Measurements from ENCODE around the gene RPRML. TPM values are rescaled to one million over a fixed set of nuclear protein-coding genes. Genes with fewer than 3 reads are reported as not detected.
"Not testable (repeated sequence)": the region's sequence is repeated elsewhere in the genome, so short reads cannot be mapped to it uniquely, and the experiment has no call there.

Gene RPRML
- total RNA-seq (not detected), polyA plus RNA-seq (ENCODE audit: insufficient read depth, low read depth, low replicate concordance) (not detected)
- long read RNA-seq, donor 1 = 0 reads
- long read RNA-seq, donor 2 = 0 reads
- long read RNA-seq, donor 3, partial matches to known transcripts = 0 of 1 reads
- long read RNA-seq, donor 3, other reads (novel, unspliced or antisense) = 0 of 1 reads
- long read RNA-seq, donor 4 = 0 reads
- long read RNA-seq, donor 5 = 0 reads
- long read RNA-seq, donor 6 = 0 reads
- long read RNA-seq, donor 7 = 0 reads
- long read RNA-seq, donor 8, partial matches to known transcripts = 0 of 1 reads
- long read RNA-seq, donor 8, other reads (novel, unspliced or antisense) = 0 of 1 reads
- long read RNA-seq, donor 9 = 0 reads
- long read RNA-seq, donor 10 = 0 reads

DNA sequence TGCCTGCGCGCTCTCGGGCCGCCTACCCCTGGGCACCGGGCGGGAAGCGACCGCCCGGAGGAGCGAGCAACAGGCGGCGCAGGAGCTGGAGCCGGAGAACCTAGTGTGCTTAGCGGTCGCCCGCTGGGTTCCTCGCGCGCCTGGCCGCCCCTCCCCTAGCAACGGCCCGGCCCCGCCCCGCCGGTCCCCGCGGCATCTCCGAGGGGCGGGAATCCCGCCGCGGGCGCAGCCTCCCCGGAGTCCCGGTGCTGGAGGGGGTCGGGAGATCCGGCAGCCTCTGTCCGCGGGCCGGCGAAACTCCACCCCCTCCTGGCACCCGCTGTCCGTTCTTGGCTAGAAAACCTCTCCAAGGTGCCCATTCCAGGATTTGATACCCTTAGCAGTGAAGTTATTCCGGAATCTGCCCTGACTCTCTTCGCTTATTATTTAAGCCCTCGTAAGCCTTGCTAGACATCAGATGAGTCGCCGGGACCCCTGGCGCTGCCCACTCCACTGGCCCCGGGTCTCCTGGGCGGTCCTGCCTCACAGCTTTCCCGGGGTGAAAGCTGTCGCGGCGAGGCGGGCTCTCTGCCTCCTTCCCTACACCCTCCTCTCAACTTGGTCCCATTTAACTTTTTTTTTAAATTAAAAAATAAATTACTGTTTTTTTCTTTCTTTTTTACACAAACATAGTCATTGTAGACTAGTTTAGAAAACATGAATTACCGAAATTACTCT is at the start of gene RPRML:
Gene RPRML, minus strand, starts transcription at position 107 of the 717 bp plus-strand sequence. CDS start 246 bp downstream, outside the sequence.
- H3K9me3 ChIP-seq (ENCODE audit: control insufficient read depth in 2 of 3, insufficient read depth in 1 of 3, low read length in 3 of 3) = no peaks in the 10 kb centered on the region
- peaks cover 21% of the 10 kb centered on the region for H3K27me3 ChIP-seq (ENCODE audit: control insufficient read depth, insufficient read depth, low read length)
- no peak within 1 kb of the TSS for H3K27ac ChIP-seq (ENCODE audit: low read depth in 2 of 2, low read length in 2 of 2)
- FAIRE-seq (no peak), DNase-seq (peak; percentile 33 to 81 (median 47))
- H3K4me3 ChIP-seq (ENCODE audit: low read length in 3 of 3) = peak within 1 kb of the TSS in 1 of 3 donors; percentile 52
- TF ChIP-seq, protein P1, sequence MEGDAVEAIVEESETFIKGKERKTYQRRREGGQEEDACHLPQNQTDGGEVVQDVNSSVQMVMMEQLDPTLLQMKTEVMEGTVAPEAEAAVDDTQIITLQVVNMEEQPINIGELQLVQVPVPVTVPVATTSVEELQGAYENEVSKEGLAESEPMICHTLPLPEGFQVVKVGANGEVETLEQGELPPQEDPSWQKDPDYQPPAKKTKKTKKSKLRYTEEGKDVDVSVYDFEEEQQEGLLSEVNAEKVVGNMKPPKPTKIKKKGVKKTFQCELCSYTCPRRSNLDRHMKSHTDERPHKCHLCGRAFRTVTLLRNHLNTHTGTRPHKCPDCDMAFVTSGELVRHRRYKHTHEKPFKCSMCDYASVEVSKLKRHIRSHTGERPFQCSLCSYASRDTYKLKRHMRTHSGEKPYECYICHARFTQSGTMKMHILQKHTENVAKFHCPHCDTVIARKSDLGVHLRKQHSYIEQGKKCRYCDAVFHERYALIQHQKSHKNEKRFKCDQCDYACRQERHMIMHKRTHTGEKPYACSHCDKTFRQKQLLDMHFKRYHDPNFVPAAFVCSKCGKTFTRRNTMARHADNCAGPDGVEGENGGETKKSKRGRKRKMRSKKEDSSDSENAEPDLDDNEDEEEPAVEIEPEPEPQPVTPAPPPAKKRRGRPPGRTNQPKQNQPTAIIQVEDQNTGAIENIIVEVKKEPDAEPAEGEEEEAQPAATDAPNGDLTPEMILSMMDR (IDR thresholded peaks at IDR 0.05; ENCODE audit: borderline replicate concordance, extremely low read depth, insufficient read depth) = no peak
- intact Hi-C loops (cut with DNase I) = no loop called here
- no peaks in the 10 kb centered on the region for H3K36me3 ChIP-seq (ENCODE audit: control insufficient read depth in 2 of 3, insufficient read depth in 3 of 3, low read length in 3 of 3)
- H3K4me1 ChIP-seq (ENCODE audit: control insufficient read depth in 2 of 3, insufficient read depth in 2 of 3, low read depth in 1 of 3, low read length in 3 of 3) = peaks cover 0 to 8% (median 0%) of the 10 kb centered on the region in 3 donors
- no peak within 1 kb of the TSS for H3K9ac ChIP-seq (ENCODE audit: low read length in 3 of 3)

DNA sequence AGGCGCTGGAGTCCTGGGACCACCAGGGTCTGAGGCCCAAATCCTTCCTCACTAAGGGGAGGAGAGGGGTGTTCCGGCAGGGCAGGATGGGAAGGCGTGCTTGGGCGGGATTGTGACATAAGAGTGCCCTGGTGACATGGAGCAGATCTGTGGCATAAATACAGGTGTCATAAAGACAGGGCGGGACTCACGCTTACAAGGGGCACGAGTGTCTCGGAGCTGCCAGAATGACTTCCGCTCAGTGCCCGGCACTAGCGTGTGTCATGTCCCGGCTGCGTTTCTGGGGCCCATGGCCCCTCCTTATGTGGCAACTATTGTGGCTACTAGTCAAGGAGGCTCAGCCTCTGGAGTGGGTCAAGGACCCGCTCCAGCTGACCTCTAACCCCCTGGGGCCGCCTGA is 37.9 kb upstream of the RPRML start:
- H3K9ac ChIP-seq (ENCODE audit: low read length in 3 of 3); H3K4me1 ChIP-seq (ENCODE audit: control insufficient read depth in 2 of 3, insufficient read depth in 2 of 3, low read depth in 1 of 3, low read length in 3 of 3); H3K36me3 ChIP-seq (ENCODE audit: control insufficient read depth in 2 of 3, insufficient read depth in 3 of 3, low read length in 3 of 3); intact Hi-C loops (cut with DNase I); H3K27ac ChIP-seq (ENCODE audit: low read depth in 2 of 2, low read length in 2 of 2); H3K9me3 ChIP-seq (ENCODE audit: control insufficient read depth in 2 of 3, insufficient read depth in 1 of 3, low read length in 3 of 3); H3K27me3 ChIP-seq (ENCODE audit: control insufficient read depth, insufficient read depth, low read length); DNase-seq; H3K4me3 ChIP-seq (ENCODE audit: low read length in 3 of 3); FAIRE-seq: not testable (repeated sequence)

GRCh38 chr17:47013341-47013740 is 34.3 kb upstream of the RPRML start:
- H3K9me3 ChIP-seq (ENCODE audit: control insufficient read depth in 2 of 3, insufficient read depth in 1 of 3, low read length in 3 of 3) = no peaks in the 10 kb centered on the region
- H3K9ac ChIP-seq (ENCODE audit: low read length in 3 of 3) = no peak overlapping the region
- no peak overlapping the region for H3K4me3 ChIP-seq (ENCODE audit: low read length in 3 of 3)
- intact Hi-C loops (cut with DNase I) = no loop called here
- DNase-seq (no peak), FAIRE-seq (no peak)
- no peak overlapping the region for H3K27ac ChIP-seq (ENCODE audit: low read depth in 2 of 2, low read length in 2 of 2)
- no peaks in the 10 kb centered on the region for H3K27me3 ChIP-seq (ENCODE audit: control insufficient read depth, insufficient read depth, low read length)
- TF ChIP-seq, protein P1 (IDR thresholded peaks at IDR 0.05; ENCODE audit: borderline replicate concordance, extremely low read depth, insufficient read depth) = no peak
- H3K4me1 ChIP-seq (ENCODE audit: control insufficient read depth in 2 of 3, insufficient read depth in 2 of 3, low read depth in 1 of 3, low read length in 3 of 3) = no peaks in the 10 kb centered on the region
- no peaks in the 10 kb centered on the region for H3K36me3 ChIP-seq (ENCODE audit: control insufficient read depth in 2 of 3, insufficient read depth in 3 of 3, low read length in 3 of 3)

GRCh38 chr17:47012457-47012856 is 33.4 kb upstream of the RPRML start:
- Histone ChIP-seq H3K4me1 (ENCODE audit: control insufficient read depth in 2 of 3, insufficient read depth in 2 of 3, low read depth in 1 of 3, low read length in 3 of 3) (no peaks in the 10 kb centered on the region), H3K36me3 (ENCODE audit: control insufficient read depth in 2 of 3, insufficient read depth in 3 of 3, low read length in 3 of 3) (no peaks in the 10 kb centered on the region), H3K4me3 (ENCODE audit: low read length in 3 of 3) (no peak overlapping the region), H3K27me3 (ENCODE audit: control insufficient read depth, insufficient read depth, low read length) (no peaks in the 10 kb centered on the region), H3K27ac (ENCODE audit: low read depth in 2 of 2, low read length in 2 of 2) (no peak overlapping the region), H3K9me3 (ENCODE audit: control insufficient read depth in 2 of 3, insufficient read depth in 1 of 3, low read length in 3 of 3) (no peaks in the 10 kb centered on the region), H3K9ac (ENCODE audit: low read length in 3 of 3) (no peak overlapping the region)
- TF ChIP-seq, protein P1 (IDR thresholded peaks at IDR 0.05; ENCODE audit: borderline replicate concordance, extremely low read depth, insufficient read depth) = no peak
- FAIRE-seq (no peak), DNase-seq (no peak)
- intact Hi-C loops (cut with DNase I) = no loop called here

Data from kidney (tissue), 22 donors.